ENCODE data around the gene PARN. TPM values are rescaled to one million over a fixed set of nuclear protein-coding genes. Genes with fewer than 3 reads are reported as not detected.

Gene PARN
- total and polyA plus RNA-seq, 9 of the 15 experiments (the other 6 are each of a cell fraction or from before 2014, with no cell fraction given): 9.6 to 51.3 (median 40.4) TPM

DNA sequence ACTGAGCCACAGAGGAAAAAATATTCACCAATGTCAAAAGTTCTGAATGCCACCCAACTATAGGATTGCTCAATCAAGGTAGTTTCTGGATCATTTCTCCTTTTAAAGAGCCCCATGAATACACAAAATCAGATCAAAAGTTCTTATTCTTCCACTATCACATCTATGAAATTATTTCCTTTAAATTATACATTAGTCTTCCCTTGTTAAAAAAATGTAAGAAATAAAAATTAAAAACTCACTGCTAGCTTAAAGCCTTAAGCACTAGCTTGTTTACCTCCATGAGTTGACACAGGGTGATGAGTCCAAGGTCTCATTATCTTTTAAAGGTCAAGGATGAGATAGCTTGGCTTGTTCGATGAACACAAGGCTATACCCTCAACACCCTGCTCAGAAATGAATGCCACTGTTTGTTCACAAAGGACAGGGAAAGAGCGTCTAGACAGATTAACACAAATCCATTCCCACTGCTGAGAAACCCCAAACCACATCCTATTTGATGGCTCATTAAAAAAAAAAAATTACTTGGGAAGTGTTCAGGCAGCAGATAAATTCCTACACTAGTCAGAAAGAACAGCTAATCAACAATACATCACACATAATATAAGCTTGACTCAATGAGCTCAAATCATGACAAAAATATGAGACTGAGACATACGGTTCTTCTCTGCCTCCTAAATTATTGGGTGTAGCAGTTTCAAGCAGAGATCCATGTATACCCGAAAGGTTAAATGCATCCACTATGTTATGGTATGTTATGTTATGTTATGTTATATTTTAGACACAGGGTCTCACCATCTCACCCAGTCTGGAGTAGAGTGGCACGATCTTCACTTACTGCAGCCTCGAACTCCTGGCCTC, 118.9 kb downstream of the PARN start:
- WGBS (ENCODE audit: insufficient coverage, low coverage, missing lambda C conversion rate): 64% methylated on average over 6 of the region's 6 CpGs
- no peak overlapping the region for H2AFZ ChIP-seq (ENCODE audit: low read depth, low read length)
- H3K4me1 ChIP-seq (replicated peaks in 1 of 2; ENCODE audit: control insufficient read depth in 2 of 2, insufficient read depth in 2 of 2, low read length in 2 of 2): peaks cover 0 to 3% of the 10 kb centered on the region in 2 experiments; a peak in 2 of 5 replicates
- H3K4me3 ChIP-seq: no peak overlapping the region
- H3K9me3 ChIP-seq (replicated peaks; ENCODE audit: control insufficient read depth, insufficient read depth, low read depth, low read length): no peaks in the 10 kb centered on the region
- CTCF ChIA-PET (ENCODE audit: low intra/inter-chr PET ratio): no interaction called here
- no TSS peak for BruUV-seq (replicated peaks)
- H3K9ac ChIP-seq (ENCODE audit: insufficient read depth in 1 of 2, low read depth in 2 of 2, low read length in 2 of 2): no peak overlapping the region
- FAIRE-seq: no peak
- H4K20me1 ChIP-seq (replicated peaks; ENCODE audit: control insufficient read depth, insufficient read depth, low read length): no peaks in the 10 kb centered on the region
- no peaks in the 10 kb centered on the region for H3K36me3 ChIP-seq (ENCODE audit: control insufficient read depth, insufficient read depth, low read length)
- no peak overlapping the region for H3K4me2 ChIP-seq (ENCODE audit: insufficient read depth, low read length)
- H3K79me2 ChIP-seq (ENCODE audit: control insufficient read depth, insufficient read depth, low read length): no peaks in the 10 kb centered on the region
- intact Hi-C loops (cut with micrococcal nuclease): no loop called here
- no peak for TF ChIP-seq CEBPG (CRISPR knock-in tag; IDR thresholded peaks at IDR 0.05)
- TF ChIP-seq CEBPG (tag; conservative IDR thresholded peaks at IDR 0.05 in 1 of 2, IDR thresholded peaks at IDR 0.05 in 1 of 2): peak; percentile 52 to 76; a peak in 3 of 4 replicates
- TF ChIP-seq ZC3H4 (CRISPR knock-in tag; IDR thresholded peaks at IDR 0.05; ENCODE audit: borderline replicate concordance): no peak
- peak; percentile 29; the same call in 1 of the 2 replicates for TF ChIP-seq ESRRA (IDR thresholded peaks at IDR 0.05; ENCODE audit: borderline replicate concordance, low read depth)
- no peaks in the 10 kb centered on the region for H3K27me3 ChIP-seq (ENCODE audit: control insufficient read depth in 2 of 2, insufficient read depth in 2 of 2, low read length in 2 of 2)
- in situ Hi-C loops (cut with MboI): no loop called here
- ATAC-seq: no peak
- H3K9me1 ChIP-seq (ENCODE audit: control insufficient read depth, insufficient read depth, low read length): no peaks in the 10 kb centered on the region
- POLR2A ChIA-PET: interaction anchor here (0.6 to 1.6 kb wide), 4 partner anchors 8 to 11 kb away, joined by 3 to 6 read pairs (median 3); no protein-coding TSS in a partner anchor
- H3K27ac ChIP-seq (ENCODE audit: extremely low read depth, low read depth, low read length): no peak overlapping the region
- DNase-seq (ENCODE audit: extremely low read depth in 1 of 4, low spot score in 3 of 4): no peak

DNA sequence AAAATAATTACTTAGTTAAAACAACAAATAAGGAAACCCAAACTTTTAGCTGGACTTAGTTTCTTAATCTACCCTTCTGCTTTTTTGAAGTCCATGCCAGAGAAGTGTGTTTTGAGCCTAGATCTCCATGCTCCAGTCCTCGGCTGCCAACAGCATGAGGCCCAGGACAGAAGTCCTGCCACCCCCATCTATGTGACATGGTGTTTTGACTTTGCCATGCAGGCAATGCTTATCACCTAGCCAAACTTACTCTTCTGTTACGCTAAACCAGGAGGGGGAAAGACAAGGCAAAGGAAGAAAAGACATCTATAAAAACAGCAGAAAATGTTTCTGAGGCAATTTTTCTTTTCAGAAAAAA, 119.5 kb downstream of the PARN start:
- H3K4me1 ChIP-seq (replicated peaks in 1 of 2; ENCODE audit: control insufficient read depth in 2 of 2, insufficient read depth in 2 of 2, low read length in 2 of 2): peaks cover 0 to 3% of the 10 kb centered on the region in 2 experiments; a peak in 2 of 5 replicates
- no peaks in the 10 kb centered on the region for H3K79me2 ChIP-seq (ENCODE audit: control insufficient read depth, insufficient read depth, low read length)
- no peaks in the 10 kb centered on the region for H4K20me1 ChIP-seq (replicated peaks; ENCODE audit: control insufficient read depth, insufficient read depth, low read length)
- no peaks in the 10 kb centered on the region for H3K9me1 ChIP-seq (ENCODE audit: control insufficient read depth, insufficient read depth, low read length)
- DNase-seq (ENCODE audit: extremely low read depth in 1 of 4, low spot score in 3 of 4) (no peak), FAIRE-seq (no peak), ATAC-seq (no peak)
- intact Hi-C loops (cut with micrococcal nuclease) (no loop called here), in situ Hi-C loops (cut with MboI) (no loop called here)
- H3K9ac ChIP-seq (ENCODE audit: insufficient read depth in 1 of 2, low read depth in 2 of 2, low read length in 2 of 2): no peak overlapping the region
- no TSS peak for BruUV-seq (replicated peaks)
- no peaks in the 10 kb centered on the region for H3K9me3 ChIP-seq (replicated peaks; ENCODE audit: control insufficient read depth, insufficient read depth, low read depth, low read length)
- no peak overlapping the region for H3K4me3 ChIP-seq
- CTCF ChIA-PET (ENCODE audit: low intra/inter-chr PET ratio): no interaction called here
- H3K27me3 ChIP-seq (ENCODE audit: control insufficient read depth in 2 of 2, insufficient read depth in 2 of 2, low read length in 2 of 2): no peaks in the 10 kb centered on the region
- WGBS (ENCODE audit: insufficient coverage, low coverage, missing lambda C conversion rate): 85% methylated on average over 2 of the region's 2 CpGs
- no peak overlapping the region for H3K27ac ChIP-seq (ENCODE audit: extremely low read depth, low read depth, low read length)
- H3K36me3 ChIP-seq (ENCODE audit: control insufficient read depth, insufficient read depth, low read length): no peaks in the 10 kb centered on the region
- no peak overlapping the region for H2AFZ ChIP-seq (ENCODE audit: low read depth, low read length)
- POLR2A ChIA-PET: interaction anchor here (1.6 kb wide), 2 partner anchors 9 to 10 kb away, joined by 3 to 6 read pairs; no protein-coding TSS in a partner anchor
- no peak overlapping the region for H3K4me2 ChIP-seq (ENCODE audit: insufficient read depth, low read length)
- TF ChIP-seq MEF2A (IDR thresholded peaks at IDR 0.05; ENCODE audit: control insufficient read depth, low read depth, low read length) (no peak), NFYB (IDR thresholded peaks at IDR 0.05; ENCODE audit: extremely low read depth, insufficient read length) (no peak), XRCC3 (IDR thresholded peaks at IDR 0.05) (no peak), NCOA6 (IDR thresholded peaks at IDR 0.05) (no peak), FOXJ3 (CRISPR knock-in tag; IDR thresholded peaks at IDR 0.05) (no peak), CHD4 (IDR thresholded peaks at IDR 0.05; ENCODE audit: insufficient read depth, insufficient replicate concordance, low read depth, low read length, poor library complexity, severe bottlenecking) (no peak), MCM7 (IDR thresholded peaks at IDR 0.05) (no peak), CCAR2 (IDR thresholded peaks at IDR 0.05; ENCODE audit: low read depth, low read length) (no peak)
- TF ChIP-seq, protein P1, sequence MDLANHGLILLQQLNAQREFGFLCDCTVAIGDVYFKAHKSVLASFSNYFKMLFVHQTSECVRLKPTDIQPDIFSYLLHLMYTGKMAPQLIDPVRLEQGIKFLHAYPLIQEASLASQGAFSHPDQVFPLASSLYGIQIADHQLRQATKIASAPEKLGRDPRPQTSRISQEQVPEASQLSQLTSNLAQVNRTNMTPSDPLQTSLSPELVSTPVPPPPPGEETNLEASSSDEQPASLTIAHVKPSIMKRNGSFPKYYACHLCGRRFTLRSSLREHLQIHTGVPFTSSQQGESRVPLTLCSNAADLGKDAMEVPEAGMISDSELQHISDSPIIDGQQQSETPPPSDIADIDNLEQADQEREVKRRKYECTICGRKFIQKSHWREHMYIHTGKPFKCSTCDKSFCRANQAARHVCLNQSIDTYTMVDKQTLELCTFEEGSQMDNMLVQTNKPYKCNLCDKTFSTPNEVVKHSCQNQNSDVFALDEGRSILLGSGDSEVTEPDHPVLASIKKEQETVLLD (IDR thresholded peaks at IDR 0.05): no peak

All from K562 (cell line).